ENCODE results near the gene KRT16. TPM values are rescaled to one million over a fixed set of nuclear protein-coding genes. Genes with fewer than 3 reads are reported as not detected.
"Not testable (repeated sequence)": the region's sequence is repeated elsewhere in the genome, so short reads cannot be mapped to it uniquely, and the experiment has no call there.

The KRT16 gene
- total and polyA plus RNA-seq, 3 donors from 2014 or later = not detected

- 85 to 94% methylated on average over 7 to 8 of the region's 8 CpGs for WGBS, 2 donors
- H3K9me3 ChIP-seq = no peaks in the 10 kb centered on the region
- H3K4me3 ChIP-seq = no peak overlapping the region
- intact Hi-C loops (cut with DNase I; ENCODE audit: low total_unique reads) = no loop called here
- H3K27me3 ChIP-seq = no peaks in the 10 kb centered on the region
- TF ChIP-seq POLR2A (IDR thresholded peaks at IDR 0.05) (no peak), CTCF (IDR thresholded peaks at IDR 0.05) (no peak)
- H3K27ac ChIP-seq = no peak overlapping the region
- DNase-seq = no peak
- peaks cover 17% of the 10 kb centered on the region for H3K4me1 ChIP-seq
- H3K36me3 ChIP-seq (ENCODE audit: low read depth, missing control alignments) = no peaks in the 10 kb centered on the region
These were observed 18.7 kb upstream of the KRT16 start for GRCh38 chr17:41631025-41631897.

GRCh38 chr17:41629826-41630670 lies 17.5 kb upstream of the KRT16 start:
- no peaks in the 10 kb centered on the region for H3K36me3 ChIP-seq (ENCODE audit: low read depth, missing control alignments)
- peaks cover 6% of the 10 kb centered on the region for H3K4me1 ChIP-seq
- no peak overlapping the region for H3K4me3 ChIP-seq
- intact Hi-C loops (cut with DNase I; ENCODE audit: low total_unique reads) = no loop called here
- H3K9me3 ChIP-seq = no peaks in the 10 kb centered on the region
- no peaks in the 10 kb centered on the region for H3K27me3 ChIP-seq
- 69 to 73% methylated on average over 13 of the region's 13 CpGs for WGBS, 2 donors
- DNase-seq = no peak
- no peak for TF ChIP-seq CTCF (IDR thresholded peaks at IDR 0.05)
- no peak for TF ChIP-seq POLR2A (IDR thresholded peaks at IDR 0.05)
- no peak overlapping the region for H3K27ac ChIP-seq

GRCh38 chr17:41629316-41629715 lies 16.7 kb upstream of the KRT16 start:
- no peak for TF ChIP-seq CTCF (IDR thresholded peaks at IDR 0.05)
- no peak overlapping the region for H3K27ac ChIP-seq
- no peak overlapping the region for H3K4me3 ChIP-seq
- intact Hi-C loops (cut with DNase I; ENCODE audit: low total_unique reads) = no loop called here
- H3K36me3 ChIP-seq (ENCODE audit: low read depth, missing control alignments) = no peaks in the 10 kb centered on the region
- no peak for DNase-seq
- WGBS, 2 donors = 64 to 83% methylated on average over 10 of the region's 10 CpGs
- no peaks in the 10 kb centered on the region for H3K27me3 ChIP-seq
- H3K4me1 ChIP-seq = no peaks in the 10 kb centered on the region
- no peaks in the 10 kb centered on the region for H3K9me3 ChIP-seq

- H3K27me3 ChIP-seq; intact Hi-C loops (cut with DNase I; ENCODE audit: low total_unique reads); H3K4me1 ChIP-seq; H3K9me3 ChIP-seq; H3K4me3 ChIP-seq; H3K36me3 ChIP-seq (ENCODE audit: low read depth, missing control alignments); H3K27ac ChIP-seq; DNase-seq: not testable (repeated sequence)
- WGBS, 2 donors = 80 to 86% methylated on average over 11 of the region's 11 CpGs
These were observed 16.2 kb upstream of the KRT16 start for GRCh38 chr17:41628621-41629255.

GRCh38 chr17:41628073-41628370 lies 15.5 kb upstream of the KRT16 start:
- intact Hi-C loops (cut with DNase I; ENCODE audit: low total_unique reads); H3K36me3 ChIP-seq (ENCODE audit: low read depth, missing control alignments); H3K9me3 ChIP-seq; H3K4me3 ChIP-seq; H3K27me3 ChIP-seq; H3K4me1 ChIP-seq; H3K27ac ChIP-seq; DNase-seq: not testable (repeated sequence)
- 91% methylated on average over 1 of the region's 1 CpG; no CpG with 5 or more reads in 1 of the 2 donors for WGBS, 2 donors
